HPDE6-E6E7 (cell line): ENCODE data around the gene AFF3.
A peak's percentile ranks its signal among the peaks of the same experiment; 100 is the strongest.

Experiments
- DNase-seq: peaks from one replicate; pipeline ENCODE4 v3.0.0; 2011; ENCODE audit warnings: missing footprints; ENCODE audit errors: extremely low spot score

Gene AFF3

GRCh38 chr2:99831772-99832171 is 310.6 kb downstream of the AFF3 start:
- DNase-seq, result no peak

GRCh38 chr2:99827296-99827999 is 314.9 kb downstream of the AFF3 start:
- DNase-seq, result no peak

- no peak for DNase-seq
These were observed 316.8 kb downstream of the AFF3 start for GRCh38 chr2:99825630-99826029.

GRCh38 chr2:99824758-99825157 is 317.6 kb downstream of the AFF3 start:
- DNase-seq, result no peak

GRCh38 chr2:99822474-99823207 is 319.7 kb downstream of the AFF3 start:
- no peak for DNase-seq

- no peak for DNase-seq
These were observed 320.4 kb downstream of the AFF3 start for GRCh38 chr2:99821984-99822383.

- DNase-seq, result no peak
These were observed 320.8 kb downstream of the AFF3 start for GRCh38 chr2:99821572-99821971.

DNA sequence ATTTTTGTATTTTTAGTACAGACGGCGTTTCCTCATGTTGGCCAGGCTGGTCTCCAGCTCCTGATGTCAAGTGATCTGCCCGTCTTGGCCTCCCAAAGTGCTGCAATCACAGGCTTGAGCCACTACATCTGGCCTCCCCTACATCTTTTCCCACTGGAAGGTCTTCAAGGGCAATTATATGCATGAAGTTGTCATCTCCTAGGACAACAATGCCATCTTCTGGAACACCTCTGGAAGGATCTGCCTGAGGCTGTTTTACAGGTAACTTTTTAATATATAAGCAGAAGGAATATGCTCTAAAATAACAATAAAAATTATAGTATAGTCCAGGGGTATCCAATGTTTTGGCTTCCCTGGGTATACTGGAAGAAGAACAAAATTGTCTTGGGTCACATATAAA is 321.4 kb downstream of the AFF3 start:
- no peak for DNase-seq

DNA sequence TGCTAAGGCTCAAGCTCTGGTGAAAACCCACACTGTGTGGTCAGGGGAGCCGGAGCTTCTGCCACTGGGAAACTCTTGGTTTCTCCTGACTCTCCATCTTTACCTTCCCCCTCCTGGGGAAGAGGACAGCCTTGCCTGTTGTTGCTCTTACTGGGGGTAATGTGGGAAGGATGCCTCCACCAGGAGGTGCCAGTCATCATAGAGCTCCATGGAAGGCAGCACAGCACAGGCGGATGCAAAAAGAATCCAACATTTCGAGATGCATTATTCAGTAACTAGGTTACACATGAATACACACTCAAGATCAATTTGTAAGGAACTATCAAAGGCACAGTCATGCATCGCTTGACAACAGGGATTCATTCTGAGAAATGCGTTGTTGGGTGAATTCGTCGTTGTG is 322.6 kb downstream of the AFF3 start:
- DNase-seq, result no peak

GRCh38 chr2:99818842-99819241 is 323.5 kb downstream of the AFF3 start:
- DNase-seq, result no peak

GRCh38 chr2:99816908-99817307 is 325.5 kb downstream of the AFF3 start:
- DNase-seq, result no peak

DNA sequence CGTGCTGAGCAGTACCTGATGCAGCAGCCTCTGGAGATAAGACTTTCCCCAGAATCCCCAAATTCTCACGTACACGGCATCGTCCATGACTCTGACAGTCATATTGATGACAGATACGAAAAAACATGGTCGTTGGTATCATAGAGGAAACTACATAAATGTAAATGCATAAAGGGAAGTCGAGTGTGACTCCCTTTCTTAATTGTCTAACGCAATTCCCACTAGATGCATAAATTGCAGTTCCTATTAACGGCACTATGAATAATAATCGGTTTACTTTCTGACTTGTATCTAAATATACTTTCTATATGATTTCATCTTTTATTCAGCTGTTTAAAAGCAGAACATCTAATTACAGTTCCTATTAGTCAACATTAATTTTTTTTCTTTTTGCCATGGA is 330.0 kb downstream of the AFF3 start:
- no peak for DNase-seq

GRCh38 chr2:99811544-99811943 is 330.8 kb downstream of the AFF3 start:
- no peak for DNase-seq

DNA sequence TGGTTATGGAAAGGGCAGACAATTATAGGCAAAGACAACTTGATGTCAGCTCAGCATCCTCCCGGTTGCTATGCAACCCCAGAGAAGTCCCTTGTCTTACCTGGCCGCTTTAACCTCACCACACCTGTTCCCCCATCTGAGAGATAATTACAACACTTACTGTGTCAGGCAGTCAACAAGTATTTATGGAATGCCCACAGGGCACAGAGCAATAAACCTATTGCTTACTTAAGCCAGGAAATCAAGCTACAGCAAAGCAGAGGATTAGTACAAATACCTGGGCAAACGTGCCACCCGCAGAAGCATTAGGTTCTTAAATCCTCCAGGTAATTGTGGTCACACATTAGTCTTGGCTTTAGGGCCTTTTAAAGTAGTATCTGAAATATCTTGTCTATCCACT is 332.2 kb downstream of the AFF3 start:
- DNase-seq, result peak; percentile 22

GRCh38 chr2:99809259-99809900 is 333.0 kb downstream of the AFF3 start:
- DNase-seq, result no peak

DNA sequence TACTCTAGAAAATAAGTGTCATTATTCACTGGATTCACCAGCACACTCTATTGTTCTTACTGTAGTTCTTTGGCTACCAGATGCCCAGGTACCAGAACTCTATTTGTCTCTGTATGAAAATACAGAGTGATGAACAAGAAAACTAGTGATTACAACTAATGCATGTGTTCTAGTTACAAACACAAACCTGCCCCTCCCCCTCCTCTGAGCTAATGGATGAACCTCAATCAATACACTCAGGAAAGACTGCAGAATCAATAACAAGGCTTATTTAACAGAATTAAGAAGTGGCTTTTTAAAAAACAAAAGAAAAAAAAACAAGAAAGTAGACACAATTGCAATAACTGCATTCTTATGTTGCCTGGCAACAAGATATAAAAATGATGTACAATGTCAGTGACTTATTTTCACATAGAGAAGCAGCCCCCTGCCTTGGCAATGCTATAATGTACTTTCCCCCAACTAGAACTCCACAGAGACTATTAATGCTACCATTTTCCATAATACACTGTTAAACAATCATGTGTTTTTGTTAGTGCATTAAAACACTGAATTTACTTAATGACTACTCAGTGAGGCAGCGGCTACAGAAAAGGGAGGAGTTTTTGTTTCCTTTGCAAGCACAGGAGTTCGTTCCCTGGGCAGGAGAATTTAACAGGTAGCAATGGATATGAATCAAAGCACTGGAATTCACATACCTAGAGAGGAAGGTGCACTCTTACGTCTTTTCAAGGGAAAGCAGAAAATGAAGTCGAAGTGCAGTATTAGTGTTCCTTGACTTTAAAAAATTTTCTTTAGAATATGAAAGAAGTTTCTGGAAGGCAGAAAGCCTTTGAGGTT is 333.8 kb downstream of the AFF3 start:
- peak; percentile 43 for DNase-seq

DNA sequence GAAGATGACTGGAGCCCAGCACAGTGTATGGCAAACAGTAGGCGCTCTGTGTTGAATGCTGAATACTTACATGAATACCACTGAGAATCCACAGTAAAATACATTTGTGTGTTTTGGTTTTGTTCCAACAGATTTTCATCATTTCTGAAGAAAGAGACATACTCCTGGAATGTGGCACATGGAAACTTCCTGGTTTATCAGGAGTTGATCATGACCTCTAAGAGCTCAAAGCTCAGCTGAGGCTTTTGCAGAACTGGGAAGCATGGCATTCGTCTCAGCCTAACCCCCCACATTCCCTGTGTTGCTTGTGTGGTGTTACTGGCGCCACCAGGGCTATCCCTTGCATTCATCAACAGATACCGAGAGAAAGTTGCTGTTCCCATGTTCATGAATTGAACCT is 335.6 kb downstream of the AFF3 start:
- no peak for DNase-seq

GRCh38 chr2:99805930-99806476 is 336.4 kb downstream of the AFF3 start:
- no peak for DNase-seq

- no peak for DNase-seq
These were observed 338.5 kb downstream of the AFF3 start for GRCh38 chr2:99803846-99804245.

- no peak for DNase-seq
These were observed 339.7 kb downstream of the AFF3 start for GRCh38 chr2:99802734-99803133.

DNA sequence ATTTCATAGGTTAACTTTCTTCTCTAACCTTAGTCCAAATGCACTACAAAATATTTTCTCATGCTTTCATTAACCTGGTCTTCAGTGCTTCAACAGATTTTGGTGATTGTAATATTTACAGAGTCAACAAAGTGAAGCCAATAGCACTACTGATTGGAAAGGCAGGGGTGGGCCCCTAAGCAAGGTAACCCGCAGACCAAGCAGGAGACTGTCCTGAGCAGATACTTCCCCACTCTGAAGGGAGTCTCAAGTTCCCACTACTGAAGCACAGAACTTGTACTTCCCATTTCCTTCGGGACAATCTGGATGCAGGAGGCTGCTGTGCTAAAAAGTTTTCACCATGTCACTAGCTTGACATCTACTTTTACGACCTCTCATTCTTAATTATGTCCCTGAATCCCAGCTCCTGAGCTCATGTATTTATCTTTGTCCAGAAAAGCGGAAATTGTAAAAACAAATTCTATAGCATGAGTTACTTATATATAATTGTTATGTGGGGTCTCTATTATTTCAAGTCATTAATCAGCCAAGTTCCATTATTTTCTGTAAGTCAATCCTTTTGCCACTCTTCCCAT is 341.0 kb downstream of the AFF3 start:
- DNase-seq, result no peak
